ENCODE measurements around the gene RNF187. TPM values are rescaled to one million over a fixed set of nuclear protein-coding genes. Genes with fewer than 3 reads are reported as not detected.

RNF187 gene
- total RNA-seq, 1 experiment from 2014 or later = 97.7 TPM

DNA sequence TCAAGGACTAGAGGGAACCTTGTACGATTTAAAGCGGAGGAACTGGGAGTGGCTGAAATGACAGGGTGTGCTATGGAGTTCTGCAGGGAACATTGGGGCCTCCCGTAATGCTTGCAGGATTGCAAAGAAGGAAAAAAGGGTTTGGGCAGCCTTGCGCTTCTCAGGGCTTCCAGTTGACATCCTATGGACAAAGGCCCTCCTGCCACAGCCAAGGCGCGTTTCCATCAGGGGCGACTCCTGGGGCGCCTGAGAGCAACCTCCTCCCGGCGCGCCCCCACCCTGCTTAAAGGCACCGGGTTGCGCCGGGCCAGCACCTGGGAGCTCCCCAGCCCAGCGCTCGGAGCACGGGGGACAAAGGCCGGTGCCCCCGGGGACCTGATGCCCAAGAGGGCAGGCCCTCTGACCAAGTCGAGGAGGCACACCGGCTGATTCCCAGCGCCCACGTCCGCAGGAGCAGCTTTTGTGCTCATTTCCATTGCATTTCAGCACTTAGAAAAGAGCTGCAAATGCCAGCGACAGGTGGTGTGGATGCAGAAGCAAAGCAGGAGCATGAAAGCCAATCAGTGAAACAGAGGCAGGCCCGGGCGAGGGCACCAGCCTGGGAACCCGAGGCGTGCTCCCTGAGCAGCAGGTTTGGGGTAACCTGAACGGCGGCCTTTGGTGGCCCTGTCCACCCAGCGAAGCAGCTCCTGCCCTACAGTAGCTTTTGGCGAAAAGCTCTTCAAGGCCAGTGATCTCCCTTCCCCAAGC is 17.6 kb upstream of the RNF187 start:
- POLR2A ChIA-PET (ENCODE audit: unreplicated experiment) = no interaction called here
- intact Hi-C loops (cut with micrococcal nuclease) = no loop called here
- CTCF ChIA-PET = no interaction called here

DNA sequence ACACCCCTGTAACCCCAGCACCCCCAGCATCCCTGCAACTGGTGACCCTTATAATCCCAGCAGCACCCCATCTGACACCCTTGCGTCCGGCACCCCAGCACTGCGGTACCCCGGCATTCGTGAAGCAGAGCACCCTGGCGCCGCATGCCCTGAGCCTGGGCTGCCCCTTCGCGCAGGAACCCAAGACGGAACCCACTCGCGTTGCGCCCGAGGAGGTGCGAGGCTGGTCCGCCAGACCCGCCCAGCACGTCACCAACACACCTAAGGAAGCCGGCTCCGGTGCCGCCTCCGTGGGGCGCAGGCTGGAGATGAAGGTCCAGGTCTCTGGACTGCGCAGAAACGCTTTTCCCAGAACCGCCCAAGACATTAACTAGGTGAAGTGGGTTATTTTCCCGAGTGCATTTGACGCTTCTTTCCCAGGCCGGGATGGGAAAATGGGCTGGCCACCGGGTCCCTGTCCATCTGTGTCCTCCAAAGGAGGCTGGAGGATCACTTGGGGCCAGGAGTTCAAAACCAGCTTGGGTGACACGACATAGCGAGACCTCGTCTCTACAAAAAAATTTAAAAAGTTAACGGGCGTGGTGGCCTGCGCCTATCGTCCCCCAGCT is 15.9 kb upstream of the RNF187 start:
- no peak overlapping the region for H3K4me3 ChIP-seq (ENCODE audit: low read length)
- CTCF ChIA-PET = interaction anchor here (0.6 kb wide), 1 partner anchor 306 kb away, joined by 8 read pairs; no protein-coding TSS in a partner anchor
- no peaks in the 10 kb centered on the region for H4K20me1 ChIP-seq (ENCODE audit: low read length)
- no TSS peak for BruUV-seq (replicated peaks)
- H3K79me2 ChIP-seq (ENCODE audit: low read length) = no peaks in the 10 kb centered on the region
- TF ChIP-seq EZH2phosphoT487 (IDR thresholded peaks at IDR 0.05; ENCODE audit: borderline replicate concordance, low read length) = no peak
- TF ChIP-seq EZH2 (IDR thresholded peaks at IDR 0.05; ENCODE audit: low read length, unreplicated experiment) = no peak
- TF ChIP-seq, protein P1, sequence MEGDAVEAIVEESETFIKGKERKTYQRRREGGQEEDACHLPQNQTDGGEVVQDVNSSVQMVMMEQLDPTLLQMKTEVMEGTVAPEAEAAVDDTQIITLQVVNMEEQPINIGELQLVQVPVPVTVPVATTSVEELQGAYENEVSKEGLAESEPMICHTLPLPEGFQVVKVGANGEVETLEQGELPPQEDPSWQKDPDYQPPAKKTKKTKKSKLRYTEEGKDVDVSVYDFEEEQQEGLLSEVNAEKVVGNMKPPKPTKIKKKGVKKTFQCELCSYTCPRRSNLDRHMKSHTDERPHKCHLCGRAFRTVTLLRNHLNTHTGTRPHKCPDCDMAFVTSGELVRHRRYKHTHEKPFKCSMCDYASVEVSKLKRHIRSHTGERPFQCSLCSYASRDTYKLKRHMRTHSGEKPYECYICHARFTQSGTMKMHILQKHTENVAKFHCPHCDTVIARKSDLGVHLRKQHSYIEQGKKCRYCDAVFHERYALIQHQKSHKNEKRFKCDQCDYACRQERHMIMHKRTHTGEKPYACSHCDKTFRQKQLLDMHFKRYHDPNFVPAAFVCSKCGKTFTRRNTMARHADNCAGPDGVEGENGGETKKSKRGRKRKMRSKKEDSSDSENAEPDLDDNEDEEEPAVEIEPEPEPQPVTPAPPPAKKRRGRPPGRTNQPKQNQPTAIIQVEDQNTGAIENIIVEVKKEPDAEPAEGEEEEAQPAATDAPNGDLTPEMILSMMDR (conservative IDR thresholded peaks at IDR 0.05; ENCODE audit: low read depth, low read length) = no peak
- peaks cover 19% of the 10 kb centered on the region; the same call in 1 of the 2 replicates for H3K27me3 ChIP-seq (ENCODE audit: low read length)
- no peak for DNase-seq
- no peaks in the 10 kb centered on the region for H3K9me3 ChIP-seq (ENCODE audit: low read length)
- H3F3A ChIP-seq (ENCODE audit: low read length, unreplicated experiment) = no peaks in the 10 kb centered on the region
- no peak overlapping the region for H3K27ac ChIP-seq (ENCODE audit: low read length)
- no peak overlapping the region for H2AFZ ChIP-seq (ENCODE audit: low read length)
- intact Hi-C loops (cut with micrococcal nuclease) = no loop called here
- H3K36me3 ChIP-seq (ENCODE audit: low read depth, low read length) = no peaks in the 10 kb centered on the region
- POLR2A ChIA-PET (ENCODE audit: unreplicated experiment) = no interaction called here
- ATAC-seq = no peak
- H3K9me2 ChIP-seq (replicated peaks; ENCODE audit: low read length) = no peaks in the 10 kb centered on the region
- H3K4me2 ChIP-seq (ENCODE audit: low read length) = no peak overlapping the region
- no peaks in the 10 kb centered on the region; the same call in 1 of the 2 replicates for H3K4me1 ChIP-seq (ENCODE audit: insufficient read depth, low read length)
- H3K9ac ChIP-seq (ENCODE audit: low read length) = no peak overlapping the region

More for the DNA sequence above, 17.6 kb upstream of the RNF187 start:
- no TSS peak for BruUV-seq (replicated peaks)
- no peaks in the 10 kb centered on the region; the same call in 1 of the 2 replicates for H3K4me1 ChIP-seq (ENCODE audit: insufficient read depth, low read length)
- H3K9me2 ChIP-seq (replicated peaks; ENCODE audit: low read length) = no peaks in the 10 kb centered on the region
- no peak for TF ChIP-seq EZH2 (IDR thresholded peaks at IDR 0.05; ENCODE audit: low read length, unreplicated experiment)
- TF ChIP-seq, protein P1 (conservative IDR thresholded peaks at IDR 0.05; ENCODE audit: low read depth, low read length) = no peak
- TF ChIP-seq EZH2phosphoT487 (IDR thresholded peaks at IDR 0.05; ENCODE audit: borderline replicate concordance, low read length) = no peak
- H3K9ac ChIP-seq (ENCODE audit: low read length) = no peak overlapping the region
- DNase-seq (no peak), ATAC-seq (no peak)
- no peak overlapping the region for H3K4me3 ChIP-seq (ENCODE audit: low read length)
- H3K27ac ChIP-seq (ENCODE audit: low read length) = no peak overlapping the region
- no peaks in the 10 kb centered on the region for H3K36me3 ChIP-seq (ENCODE audit: low read depth, low read length)
- H3K4me2 ChIP-seq (ENCODE audit: low read length) = no peak overlapping the region
- H3K79me2 ChIP-seq (ENCODE audit: low read length) = no peaks in the 10 kb centered on the region
- no peaks in the 10 kb centered on the region for H3K9me3 ChIP-seq (ENCODE audit: low read length)
- H3F3A ChIP-seq (ENCODE audit: low read length, unreplicated experiment) = no peaks in the 10 kb centered on the region
- H4K20me1 ChIP-seq (ENCODE audit: low read length) = no peaks in the 10 kb centered on the region
- no peak overlapping the region for H2AFZ ChIP-seq (ENCODE audit: low read length)
- H3K27me3 ChIP-seq (ENCODE audit: low read length) = peaks cover 14% of the 10 kb centered on the region; the same call in 1 of the 2 replicates

Measured in PC-3 (cell line).